CD4-positive, alpha-beta T cell treated with Interleukin-2 at 100 ng/mL for 4 hours (primary cell): ENCODE data around the gene SPDYE6.
"Not testable (repeated sequence)": the region's sequence is repeated elsewhere in the genome, so short reads cannot be mapped to it uniquely, and the experiment has no call there.

Experiments used
- DNase-seq: peaks from one replicate; pipeline ENCODE4 v3.0.0-alpha.2; 2020; ENCODE audit warnings: low spot score

The SPDYE6 gene, protein sequence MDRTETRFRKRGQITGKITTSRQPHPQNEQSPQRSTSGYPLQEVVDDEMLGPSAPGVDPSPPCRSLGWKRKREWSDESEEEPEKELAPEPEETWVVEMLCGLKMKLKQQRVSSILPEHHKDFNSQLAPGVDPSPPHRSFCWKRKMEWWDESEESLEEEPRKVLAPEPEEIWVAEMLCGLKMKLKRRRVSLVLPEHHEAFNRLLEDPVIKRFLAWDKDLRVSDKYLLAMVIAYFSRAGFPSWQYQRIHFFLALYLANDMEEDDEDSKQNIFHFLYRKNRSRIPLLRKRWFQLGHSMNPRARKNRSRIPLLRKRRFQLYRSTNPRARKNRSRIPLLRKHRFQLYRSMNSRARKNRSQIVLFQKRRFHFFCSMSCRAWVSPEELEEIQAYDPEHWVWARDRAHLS

DNA sequence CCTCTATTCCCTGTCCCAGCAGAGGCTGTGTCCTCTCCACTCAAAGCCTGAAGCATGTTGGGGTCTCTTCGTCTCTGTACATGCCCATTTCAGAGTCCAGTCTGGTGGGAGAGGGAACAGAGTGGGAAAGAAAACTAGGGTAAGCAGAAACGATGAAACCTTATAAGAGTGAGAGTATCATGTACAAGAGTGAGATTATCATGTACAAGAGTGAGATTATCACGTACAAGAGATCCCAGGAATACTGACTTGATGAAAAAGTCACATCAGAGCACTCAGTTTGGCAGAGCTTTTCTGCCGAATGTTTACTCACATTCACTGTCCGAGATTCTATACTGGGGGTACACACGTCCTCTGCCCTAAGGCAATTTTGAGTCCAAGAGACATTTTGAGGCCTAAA lies at the start of gene SPDYE6:
Gene SPDYE6 (minus strand): TSS at position 101 of the 400 bp plus-strand sequence. CDS start 421 bp downstream, outside the sequence.
- DNase-seq, result not testable (repeated sequence)

DNA sequence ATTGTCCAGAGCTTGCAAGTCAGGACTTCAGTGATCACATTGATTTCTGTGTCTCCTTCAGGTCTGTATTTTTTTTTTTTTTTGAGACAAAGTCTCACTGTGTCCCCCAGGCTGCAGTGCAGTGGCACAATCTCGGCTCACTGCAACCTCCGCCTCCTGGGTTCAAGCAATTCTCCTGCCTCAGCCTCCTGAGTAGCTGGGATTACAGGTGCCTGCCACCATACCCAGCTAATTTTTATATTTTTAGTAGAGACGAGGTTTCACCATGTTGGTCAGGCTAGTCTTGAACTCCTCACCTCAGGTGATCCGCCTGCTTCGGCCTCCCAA lies 48.6 kb upstream of the SPDYE6 start:
- not testable (repeated sequence) for DNase-seq

DNA sequence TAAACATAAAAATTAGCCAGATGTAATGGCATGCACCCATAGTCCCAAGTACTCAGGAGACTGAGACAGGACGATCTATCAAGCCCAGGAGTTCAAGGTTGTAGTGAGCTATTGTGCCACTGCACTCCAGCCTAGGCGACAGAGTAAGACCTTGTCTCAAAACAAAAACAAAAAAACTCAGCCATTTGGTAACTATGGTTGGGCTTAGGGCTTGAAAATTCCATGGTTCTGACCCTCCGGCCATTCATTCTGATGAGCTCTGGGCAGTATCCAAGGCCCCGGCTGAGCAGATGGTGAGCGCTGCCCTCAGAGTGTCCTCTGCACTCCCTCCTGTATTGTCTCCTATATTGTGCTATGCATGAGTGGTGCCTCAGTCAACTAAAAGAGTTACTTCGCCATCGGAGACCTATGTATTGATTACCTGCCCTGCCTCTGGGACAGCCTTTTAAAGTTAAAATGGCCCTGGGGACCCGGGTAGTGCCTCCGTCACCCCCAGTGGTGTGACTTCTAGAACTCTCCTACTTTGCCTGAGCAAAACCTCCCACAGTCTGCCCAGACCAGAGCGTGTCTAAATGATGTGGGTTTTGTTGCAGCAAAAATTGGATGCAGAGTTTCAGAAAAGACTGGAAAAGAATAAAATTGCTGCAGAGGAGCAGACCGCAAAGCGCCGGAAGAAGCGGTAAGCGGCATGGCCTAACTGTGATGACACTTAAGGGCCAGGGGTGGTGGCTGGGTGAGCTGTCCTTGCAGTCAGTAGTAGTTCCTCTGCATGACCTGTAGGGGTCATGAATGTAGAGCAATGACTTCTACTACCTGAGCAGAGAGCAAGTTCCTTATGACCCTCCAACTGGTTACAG lies 48.0 kb upstream of the SPDYE6 start:
- DNase-seq, result peak; percentile 75

DNA sequence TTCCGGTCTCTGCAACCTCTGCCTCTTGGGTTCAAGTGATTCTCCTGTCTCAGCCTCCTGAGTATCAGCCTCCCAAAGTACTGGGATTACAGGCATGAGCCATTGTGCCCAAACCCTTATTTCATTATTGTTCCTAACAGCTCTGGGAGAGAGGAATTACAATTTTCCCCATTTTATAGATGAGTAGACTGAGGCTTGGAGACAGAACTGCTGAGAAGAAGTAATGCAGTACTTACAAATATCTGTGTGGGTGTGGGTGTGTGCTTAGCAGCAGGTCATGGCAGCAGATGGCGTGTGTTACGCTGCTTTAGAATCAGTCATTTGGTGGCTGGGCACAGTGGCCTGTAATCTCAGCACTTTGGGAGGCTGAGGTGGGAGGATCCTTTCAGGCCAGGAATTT lies 47.3 kb upstream of the SPDYE6 start:
- no peak for DNase-seq

DNA sequence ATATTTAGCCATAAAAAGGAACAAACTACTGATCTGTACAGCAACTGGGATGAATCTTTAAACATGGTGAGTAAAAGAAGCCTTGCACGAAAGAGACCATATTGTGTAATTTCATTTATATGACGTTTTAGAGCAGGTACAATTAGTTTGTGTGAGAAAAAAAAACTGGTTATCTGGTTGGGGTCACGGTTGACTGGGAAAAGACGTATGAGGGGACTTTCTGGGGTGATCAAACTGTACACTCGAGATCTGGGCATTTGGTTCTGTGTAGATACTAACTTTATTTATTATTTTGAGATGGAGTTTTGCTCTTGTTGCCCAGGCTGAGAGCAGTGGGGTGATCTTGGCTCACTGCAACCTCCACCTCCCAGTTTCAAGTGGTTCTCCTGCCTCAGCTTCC lies 44.1 kb upstream of the SPDYE6 start:
- no peak for DNase-seq

DNA sequence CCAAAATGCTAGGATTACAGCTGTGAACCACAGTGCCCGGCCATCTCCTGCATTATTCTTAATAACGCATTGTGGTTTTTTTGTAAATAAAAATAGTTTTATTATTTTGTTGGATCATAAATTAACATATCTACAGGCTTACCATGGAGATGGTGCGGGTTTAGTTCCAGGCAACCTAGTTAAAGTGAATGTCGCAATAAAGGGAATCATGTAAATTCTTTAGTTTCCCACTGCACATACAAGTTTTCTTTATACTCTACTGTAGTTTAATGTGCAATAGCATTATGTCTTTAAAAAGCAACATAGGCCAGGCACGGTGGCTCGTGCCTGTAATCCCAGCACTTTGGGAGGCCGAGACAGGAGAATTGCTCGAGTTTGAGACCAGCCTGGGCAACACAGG lies 42.3 kb upstream of the SPDYE6 start:
- DNase-seq, result no peak

DNA sequence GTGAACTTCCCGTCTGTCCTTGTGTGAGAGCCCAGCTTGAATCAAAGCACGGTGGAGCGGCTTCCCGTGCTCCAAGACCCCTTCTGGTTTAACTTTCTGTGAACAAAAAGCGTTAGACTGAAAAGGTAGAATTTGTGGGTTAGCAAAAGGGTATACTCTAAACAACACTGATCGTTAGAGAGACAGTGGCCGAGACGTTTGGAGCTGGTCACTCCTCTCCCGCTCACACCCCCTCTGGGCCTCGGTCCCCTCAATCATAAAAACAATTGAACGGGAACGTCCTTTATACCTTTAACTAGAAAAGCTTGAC lies 40.4 kb upstream of the SPDYE6 start:
- DNase-seq, result no peak

DNA sequence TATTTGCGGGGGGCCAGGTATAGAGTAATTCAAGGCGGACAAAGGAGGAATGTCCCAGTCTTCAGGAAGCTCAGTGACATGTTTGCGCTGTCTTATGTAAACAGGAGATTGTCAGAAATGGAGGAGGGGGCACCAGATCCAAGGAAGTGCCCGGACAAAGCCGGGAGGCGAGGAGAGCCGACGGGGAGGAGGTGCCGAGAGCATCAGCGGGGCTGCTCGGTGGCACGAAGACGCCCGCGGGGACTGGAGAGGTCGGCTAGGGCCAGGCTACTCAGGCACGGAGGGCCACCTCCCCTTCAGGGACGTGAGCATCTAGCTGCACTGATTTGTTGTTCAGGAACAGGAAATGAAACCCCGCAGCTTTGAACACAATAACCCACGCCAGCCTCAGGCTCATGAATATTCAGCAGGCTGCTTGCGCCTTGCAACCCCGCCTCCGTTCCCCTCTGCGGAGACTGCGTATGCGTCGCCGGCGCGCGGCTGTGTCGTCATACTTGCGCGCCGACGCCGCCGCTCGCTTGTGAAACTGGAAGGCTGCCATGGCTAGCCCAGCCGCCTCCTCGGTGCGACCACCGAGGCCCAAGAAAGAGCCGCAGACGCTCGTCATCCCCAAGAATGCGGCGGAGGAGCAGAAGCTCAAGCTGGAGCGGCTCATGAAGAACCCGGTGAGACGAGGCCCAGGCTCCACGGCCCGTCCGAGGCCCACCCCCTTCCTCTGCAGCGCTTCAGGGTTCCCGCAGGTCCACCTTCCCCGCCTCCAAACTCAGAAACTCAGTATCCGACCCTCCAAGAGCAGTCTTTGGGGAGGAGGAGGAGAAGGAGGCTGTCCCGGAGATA lies 39.8 kb upstream of the SPDYE6 start, which contains the start of gene PRKRIP1:
Gene PRKRIP1 (plus strand): TSS at position 491 of the 837 bp plus-strand sequence. CDS start 49 bp downstream, at position 540.
- peak; percentile 90 for DNase-seq

DNA sequence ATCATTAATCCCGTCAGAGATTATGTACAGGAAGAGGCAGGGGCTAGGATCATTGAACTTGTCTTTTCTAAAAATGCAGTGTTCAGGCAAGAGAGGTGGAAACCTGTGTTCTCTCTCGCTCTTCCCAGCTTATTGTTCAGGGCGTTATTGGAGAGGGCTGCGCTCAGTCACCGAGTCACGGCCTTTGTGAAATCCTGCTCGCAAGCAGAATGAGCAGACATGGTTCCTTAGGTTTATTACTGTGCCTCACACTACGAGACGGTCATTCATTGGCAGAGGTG lies 39.3 kb upstream of the SPDYE6 start:
- no peak for DNase-seq

DNA sequence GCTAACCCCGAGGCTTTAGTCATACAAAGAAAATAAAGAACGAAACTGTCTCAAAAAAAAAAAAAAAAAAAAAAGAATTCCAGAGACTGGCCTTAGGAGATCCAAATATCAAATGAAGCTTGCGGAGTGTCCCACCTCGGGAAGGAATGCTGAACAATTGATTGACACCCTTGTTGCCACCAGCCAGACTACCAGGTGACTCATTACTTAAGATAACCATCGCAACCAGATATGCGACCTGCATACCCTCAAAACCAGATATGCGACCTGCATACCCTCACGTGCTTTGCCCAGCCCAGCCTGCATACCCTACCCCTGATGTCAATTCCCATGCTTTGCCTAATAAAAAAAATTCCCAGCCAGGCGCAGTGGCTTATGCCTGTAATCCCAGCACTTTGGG lies 37.2 kb upstream of the SPDYE6 start:
- no peak for DNase-seq

DNA sequence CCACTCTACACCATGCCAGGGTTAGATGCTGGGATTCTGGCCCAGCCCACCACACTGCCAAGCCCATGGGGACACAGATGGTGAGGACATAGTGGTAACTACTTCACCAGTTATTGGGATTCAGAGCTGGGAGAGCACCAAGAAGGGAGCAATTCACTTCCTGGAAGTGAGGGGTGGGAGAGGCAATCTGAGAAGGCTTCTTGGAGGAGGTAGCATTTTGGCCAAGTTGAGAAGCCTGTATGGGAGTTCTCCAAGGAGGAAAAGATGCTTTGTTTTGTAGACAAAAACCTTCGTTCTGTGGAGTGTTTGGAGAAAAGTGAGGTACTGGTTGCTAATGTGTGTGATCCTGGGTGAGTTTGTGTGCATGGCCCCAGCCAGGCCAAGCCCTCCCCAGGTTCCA lies 36.1 kb upstream of the SPDYE6 start:
- no peak for DNase-seq

DNA sequence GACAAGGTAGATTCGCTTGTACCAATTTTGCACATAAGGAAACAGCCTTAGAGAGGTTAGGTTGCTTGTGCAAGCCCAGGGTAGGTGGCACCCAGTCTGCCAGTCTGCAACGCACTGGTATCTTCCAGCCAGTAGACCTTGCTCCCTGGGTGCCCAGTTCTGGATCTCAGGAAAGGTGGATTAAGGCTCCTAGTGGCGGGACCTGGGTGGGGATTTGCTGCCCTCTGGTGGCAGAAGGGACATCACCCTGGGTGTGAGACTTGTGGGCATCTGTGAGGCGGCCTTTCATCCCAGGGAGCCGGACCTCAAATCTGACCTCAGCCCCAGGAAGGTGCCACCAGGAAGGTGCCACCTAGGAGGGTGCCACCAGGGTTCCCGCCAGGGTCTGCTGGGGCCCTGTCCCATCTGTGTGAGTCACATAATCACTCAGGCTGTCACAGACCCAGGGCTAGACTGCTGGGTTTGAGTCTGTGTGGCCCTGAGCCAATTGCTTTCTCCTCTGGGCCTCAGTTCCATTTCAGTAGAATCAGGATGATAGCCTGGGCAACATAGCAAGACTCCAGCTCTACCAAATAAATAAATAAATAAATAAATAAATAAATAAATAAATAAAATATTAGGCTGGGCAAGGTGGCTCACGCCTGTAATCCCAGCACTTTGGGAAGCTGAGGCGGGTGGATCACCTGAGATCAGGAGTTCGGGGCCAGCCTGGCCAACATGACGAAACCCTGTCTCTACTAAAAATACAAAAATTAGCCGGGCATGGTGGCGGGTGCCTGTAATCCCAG lies 34.6 kb upstream of the SPDYE6 start:
- DNase-seq, result peak; percentile 71

DNA sequence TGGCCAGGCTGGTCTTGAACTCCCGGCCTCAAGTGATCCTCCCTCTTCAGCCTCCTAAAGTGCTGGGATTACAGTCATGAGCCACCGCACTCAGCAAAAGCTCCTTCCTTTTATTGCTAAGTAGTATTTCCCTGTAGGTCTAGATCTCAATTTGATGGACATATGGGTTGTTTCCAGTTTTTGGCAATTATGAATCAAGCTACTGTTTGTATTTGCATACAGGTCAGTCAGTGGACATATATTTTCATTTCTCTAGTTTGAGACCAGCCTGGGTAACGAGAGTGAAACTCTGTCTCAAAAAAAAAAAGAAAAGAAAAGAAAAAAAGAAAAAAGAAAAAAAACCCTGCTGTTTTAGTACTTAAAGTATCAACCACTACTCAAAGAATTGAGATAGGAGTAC lies 33.6 kb upstream of the SPDYE6 start:
- DNase-seq, result no peak

DNA sequence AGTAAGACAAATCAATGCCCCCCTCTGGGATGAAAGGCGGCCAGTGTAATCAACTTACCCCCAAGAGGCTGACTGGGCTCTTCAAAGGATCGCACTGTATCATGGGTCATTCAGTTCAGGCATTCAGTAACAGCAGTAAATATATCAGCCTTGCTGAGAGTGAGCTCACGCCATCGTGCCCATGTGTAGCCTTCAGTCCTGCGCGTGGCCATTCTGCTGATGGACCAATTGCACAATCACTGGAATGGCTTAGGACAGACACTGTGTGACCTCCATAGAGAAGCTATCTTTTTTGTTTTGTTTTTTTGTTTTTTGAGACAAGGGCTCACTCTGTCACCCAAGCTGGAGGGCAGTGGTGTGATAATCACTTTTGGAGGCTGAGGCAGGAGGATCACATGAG lies 30.8 kb upstream of the SPDYE6 start:
- no peak for DNase-seq

DNA sequence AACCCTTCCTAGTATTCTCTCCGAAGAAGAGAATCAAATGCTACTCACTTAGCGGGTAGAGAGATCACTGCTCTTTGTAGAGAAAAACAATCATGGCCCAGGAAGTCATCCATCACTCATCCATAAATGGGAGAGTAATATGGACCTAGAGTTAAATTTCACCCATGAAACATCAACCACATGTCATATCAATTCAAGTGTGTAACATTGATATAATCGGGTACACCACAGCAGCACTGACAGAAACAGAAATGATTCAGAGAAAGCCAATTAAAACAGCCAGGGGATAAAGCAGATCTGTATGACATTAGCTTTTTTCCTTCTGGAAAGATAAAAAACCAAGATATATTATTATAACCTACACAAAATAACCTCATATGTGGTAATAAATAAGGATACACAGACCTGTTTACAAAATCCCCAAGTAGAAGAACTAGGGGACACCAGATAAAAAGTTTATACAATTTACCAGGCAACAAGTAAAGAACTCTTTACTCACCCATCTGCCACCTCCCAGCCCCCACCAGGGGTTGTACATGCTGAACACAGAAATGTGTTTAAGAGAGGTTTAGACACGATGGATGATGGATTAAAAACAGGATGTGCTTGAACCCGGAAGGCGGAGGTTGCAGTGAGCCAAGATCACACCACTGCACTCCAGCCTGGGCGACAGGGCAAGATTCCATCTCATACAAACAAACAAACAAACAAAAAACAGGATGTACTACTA lies 25.6 kb upstream of the SPDYE6 start:
- not testable (repeated sequence) for DNase-seq

DNA sequence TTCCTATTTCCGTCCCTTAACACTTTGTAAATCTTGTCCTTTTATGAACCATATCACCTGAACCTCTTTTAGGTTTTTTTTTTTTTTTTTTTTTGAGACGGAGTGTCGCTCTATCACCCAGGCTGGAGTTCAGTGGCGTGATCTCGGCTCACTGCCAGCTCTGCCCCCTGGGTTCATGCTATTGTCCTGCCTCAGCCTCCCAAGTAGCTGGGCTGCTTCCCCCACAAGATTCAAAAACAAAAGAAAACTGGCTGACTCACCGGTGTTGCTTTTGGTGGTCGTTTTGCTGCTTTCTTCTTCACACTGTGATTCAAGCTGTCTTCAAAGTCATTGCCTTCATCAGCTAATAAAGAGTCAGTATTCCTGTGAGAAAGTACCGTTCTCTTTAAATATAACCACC lies 24.6 kb upstream of the SPDYE6 start:
- DNase-seq, result not testable (repeated sequence)

DNA sequence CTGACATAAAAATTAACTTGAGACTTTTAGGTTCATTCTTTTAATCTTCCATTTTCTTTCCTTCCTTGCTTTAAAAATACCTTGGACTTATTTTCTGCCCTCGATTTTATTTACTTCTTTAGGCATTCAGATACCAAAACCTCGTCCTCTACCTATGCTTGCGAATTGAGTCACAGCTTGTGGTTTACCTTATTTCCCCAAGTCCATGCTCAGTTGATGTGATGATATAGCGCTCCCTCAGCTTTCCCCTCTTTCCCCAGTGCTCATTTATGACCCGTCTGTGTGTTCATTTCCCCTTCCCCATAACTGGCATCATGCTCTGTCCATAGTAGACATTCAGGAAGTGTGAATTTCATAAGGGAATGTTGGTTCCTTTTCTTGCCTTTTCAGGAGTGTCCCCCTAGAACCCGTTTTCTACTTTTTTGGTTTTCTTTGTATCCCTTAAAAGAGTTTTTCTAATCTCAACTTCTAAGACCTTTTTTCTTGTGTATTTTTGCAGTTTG lies 20.8 kb upstream of the SPDYE6 start:
- DNase-seq, result no peak

DNA sequence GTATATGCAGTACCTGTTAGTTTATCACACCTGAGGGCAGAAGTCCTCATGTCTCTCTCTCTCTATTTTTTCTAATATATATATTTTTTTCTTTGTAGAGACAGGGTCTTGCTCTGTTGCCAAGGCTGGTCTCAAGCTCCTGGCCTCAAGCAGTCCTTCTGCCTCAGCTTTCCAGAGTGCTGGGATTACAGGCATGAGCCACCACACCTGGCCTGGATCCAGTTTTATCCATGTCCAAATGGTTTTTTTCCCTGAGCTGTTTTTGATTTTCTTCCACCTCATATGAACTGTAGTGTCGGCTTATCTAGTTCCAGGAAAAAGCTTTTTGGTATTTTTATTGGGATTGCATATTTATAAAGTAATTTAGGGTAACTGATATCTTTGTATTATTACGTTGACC lies 16.6 kb upstream of the SPDYE6 start:
- not testable (repeated sequence) for DNase-seq

DNA sequence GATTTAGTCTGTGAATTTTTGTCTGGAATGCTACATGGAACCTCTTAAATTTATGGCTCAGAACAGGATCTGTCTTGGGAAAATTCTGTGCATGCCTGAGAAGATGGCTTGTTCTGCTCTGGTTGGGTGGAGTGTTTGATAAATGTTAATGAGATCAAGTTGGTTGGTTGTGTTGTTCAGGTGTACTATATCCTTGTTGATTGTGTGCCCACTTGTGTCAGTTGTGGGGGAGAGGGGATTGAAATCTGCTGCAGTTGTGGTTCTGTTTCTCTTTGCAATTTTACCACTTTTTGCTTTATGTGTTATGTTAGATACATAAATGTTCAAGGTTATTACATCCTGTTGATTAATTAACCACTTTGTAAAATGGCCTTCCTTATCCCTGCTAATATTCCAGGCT lies 13.8 kb upstream of the SPDYE6 start:
- not testable (repeated sequence) for DNase-seq

DNA sequence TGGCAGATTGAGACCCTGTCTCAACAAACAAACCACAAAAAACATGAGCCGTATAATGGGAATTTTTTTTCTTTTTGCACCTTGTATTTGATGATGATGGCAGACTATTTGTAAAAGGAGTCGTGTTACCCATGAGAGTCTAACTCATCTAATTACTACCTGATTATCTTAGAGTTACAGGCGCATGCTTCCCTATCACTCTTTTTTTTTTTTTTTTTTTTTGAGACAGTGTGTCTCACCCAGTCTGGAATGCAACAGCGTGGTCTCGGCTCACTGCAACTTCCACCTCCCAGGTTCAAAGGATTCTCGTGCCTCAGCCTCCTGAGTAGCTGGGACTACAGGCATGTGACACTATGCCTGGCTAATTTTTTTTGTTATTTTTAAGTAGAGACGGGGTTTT lies 9.1 kb upstream of the SPDYE6 start:
- not testable (repeated sequence) for DNase-seq

DNA sequence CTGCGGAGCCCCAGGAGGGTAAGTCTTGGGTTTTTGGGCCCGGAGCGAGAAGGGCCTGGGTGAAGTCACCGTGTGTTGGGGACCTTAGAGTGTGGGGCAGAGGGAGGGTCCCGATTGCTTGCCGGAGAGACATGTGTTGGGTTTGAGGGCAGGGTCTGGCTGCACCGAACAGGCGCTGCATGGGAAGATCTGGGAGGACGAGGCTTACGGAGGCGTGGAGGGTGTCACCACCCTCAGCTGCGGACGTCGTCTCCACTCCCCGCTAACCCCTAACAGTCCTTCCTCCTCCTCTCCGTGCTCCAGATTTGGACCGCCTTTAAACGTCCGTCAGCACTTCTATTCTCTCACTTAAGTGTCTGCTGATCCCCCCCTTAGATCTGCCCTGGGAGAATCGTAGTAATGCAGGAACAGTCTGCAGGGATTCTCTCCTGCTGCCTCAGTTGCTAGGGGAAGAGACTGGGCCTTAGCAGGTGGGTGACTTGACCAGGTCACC lies 8.2 kb upstream of the SPDYE6 start:
- not testable (repeated sequence) for DNase-seq
